Spinal cord (tissue), 10 donors: ENCODE results near the gene MYL2. TPM values are rescaled to one million over a fixed set of nuclear protein-coding genes. Genes with fewer than 3 reads are reported as not detected.
A peak's percentile ranks its signal among the peaks of the same experiment; 100 is the strongest.
"Not testable (repeated sequence)": the region's sequence is repeated elsewhere in the genome, so short reads cannot be mapped to it uniquely, and the experiment has no call there.

Source experiments
- DNase-seq, 6 donors: peaks; one replicate each; pipeline versions ENCODE4 v3.0.0 to v3.0.0-alpha.2; 2013 to 2015; ENCODE audit warnings: low spot score in 6 of 6, low read depth in 4 of 6
- H3K27ac ChIP-seq: one replicate; pipeline ENCODE4 v1.5.1; 2013; ENCODE audit warnings: low read depth, low read length, control low read depth
- H3K27me3 ChIP-seq: one replicate; pipeline ENCODE4 v1.6.1; 2013; ENCODE audit warnings: low read length; ENCODE audit not compliant: control insufficient read depth, insufficient read depth
- H3K36me3 ChIP-seq: one replicate; pipeline ENCODE4 v1.6.1; 2013; ENCODE audit warnings: low read length; ENCODE audit not compliant: control insufficient read depth, insufficient read depth
- H3K4me1 ChIP-seq: one replicate; pipeline ENCODE4 v1.6.1; 2013; ENCODE audit warnings: low read length; ENCODE audit not compliant: control insufficient read depth, insufficient read depth
- H3K4me3 ChIP-seq: one replicate; pipeline ENCODE4 v1.5.1; 2013; ENCODE audit warnings: low read depth, low read length, control low read depth
- H3K9me3 ChIP-seq: one replicate; pipeline ENCODE4 v1.6.1; 2013; ENCODE audit warnings: low read length; ENCODE audit not compliant: control insufficient read depth, insufficient read depth
- WGBS: methylation state at CpG from one replicate; pipeline ENCODE4 v1.1.5; 2013; ENCODE audit warnings: missing lambda C conversion rate; ENCODE audit not compliant: insufficient coverage; 5-methylcytosine and 5-hydroxymethylcytosine counted together
- long read RNA-seq, 4 donors: transcript quantifications; one replicate each; lab custom pipeline, GENCODE V29; 2026
- polyA plus RNA-seq, 2 donors: library from polyadenylated mRNA; unstranded; fragments of 120-200 nt; gene quantifications; one replicate each; pipeline ENCODE4 v1.2.1, GENCODE V29; 2013; ENCODE audit not compliant: insufficient read length in 2 of 2
- total RNA-seq, 2 donors: library from RNA; depleted of rRNA in 1 of 2; stranded (reverse); fragments of 120-200 nt in 1 of 2; fragments of >200 nt in 1 of 2; gene quantifications; one replicate each; pipeline versions ENCODE4 v1.2.3 to v1.2.4, GENCODE V29; 2013 to 2014
- donor health status: healthy.

Gene MYL2, protein sequence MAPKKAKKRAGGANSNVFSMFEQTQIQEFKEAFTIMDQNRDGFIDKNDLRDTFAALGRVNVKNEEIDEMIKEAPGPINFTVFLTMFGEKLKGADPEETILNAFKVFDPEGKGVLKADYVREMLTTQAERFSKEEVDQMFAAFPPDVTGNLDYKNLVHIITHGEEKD
- total RNA-seq (not detected), polyA plus RNA-seq (1 to 10 TPM in 1 of 2 donors, not detected in 1; 2.0 TPM)
- long read RNA-seq, donor 1, partial matches to known transcripts = 0 of 1 reads
- long read RNA-seq, donor 1, other reads (novel, unspliced or antisense) = 0 of 1 reads
- long read RNA-seq, donor 2 = 0 reads
- long read RNA-seq, donor 3 = 0 reads
- long read RNA-seq, donor 4, transcript MYL2-201 (7 exons, 807 nt) = major isoform, 5 of 5 reads
- long read RNA-seq, donor 4, partial matches to known transcripts = 0 of 5 reads
- long read RNA-seq, donor 4, other reads (novel, unspliced or antisense) = 0 of 5 reads

DNA sequence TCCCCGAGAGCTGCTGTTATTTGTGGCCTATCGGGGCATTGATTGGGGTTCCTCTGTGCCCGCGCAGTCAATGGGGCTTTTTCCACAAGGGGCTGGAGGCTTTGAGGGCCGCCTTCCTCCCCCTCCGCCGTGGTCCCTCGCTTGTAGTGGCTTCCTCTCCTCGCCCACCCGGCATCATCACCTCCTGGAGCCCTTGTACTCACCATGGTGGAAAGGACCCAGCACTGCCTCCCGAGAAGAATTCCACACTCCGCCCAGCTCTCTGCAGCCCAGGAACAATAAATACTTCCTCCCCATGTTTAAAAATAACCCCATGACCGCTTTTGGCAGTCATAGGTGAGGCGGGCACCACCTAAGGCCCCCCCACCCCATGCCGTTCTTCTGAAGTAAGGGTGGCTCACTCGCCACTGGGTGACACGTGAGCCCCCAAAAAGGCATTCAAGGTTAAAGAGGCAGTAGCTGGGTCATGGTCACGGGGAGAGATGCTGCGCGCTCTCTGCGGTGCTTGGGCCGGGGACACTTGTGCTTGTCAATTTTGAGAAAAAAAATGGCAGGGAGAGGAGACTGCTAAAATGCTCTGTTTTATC lies at the start of gene MYL2:
Gene MYL2, minus strand, starts transcription at position 256 of the 587 bp plus-strand sequence. Its CDS starts 50 bp downstream, at position 206.
- H3K36me3 ChIP-seq = no peaks in the 10 kb centered on the region
- H3K4me1 ChIP-seq = no peaks in the 10 kb centered on the region
- no peak within 1 kb of the TSS for H3K4me3 ChIP-seq
- H3K27me3 ChIP-seq = no peaks in the 10 kb centered on the region
- 70% methylated on average over 18 of the region's 22 CpGs for WGBS
- no peaks in the 10 kb centered on the region for H3K9me3 ChIP-seq
- H3K27ac ChIP-seq = no peak within 1 kb of the TSS
- DNase-seq = no peak

DNA sequence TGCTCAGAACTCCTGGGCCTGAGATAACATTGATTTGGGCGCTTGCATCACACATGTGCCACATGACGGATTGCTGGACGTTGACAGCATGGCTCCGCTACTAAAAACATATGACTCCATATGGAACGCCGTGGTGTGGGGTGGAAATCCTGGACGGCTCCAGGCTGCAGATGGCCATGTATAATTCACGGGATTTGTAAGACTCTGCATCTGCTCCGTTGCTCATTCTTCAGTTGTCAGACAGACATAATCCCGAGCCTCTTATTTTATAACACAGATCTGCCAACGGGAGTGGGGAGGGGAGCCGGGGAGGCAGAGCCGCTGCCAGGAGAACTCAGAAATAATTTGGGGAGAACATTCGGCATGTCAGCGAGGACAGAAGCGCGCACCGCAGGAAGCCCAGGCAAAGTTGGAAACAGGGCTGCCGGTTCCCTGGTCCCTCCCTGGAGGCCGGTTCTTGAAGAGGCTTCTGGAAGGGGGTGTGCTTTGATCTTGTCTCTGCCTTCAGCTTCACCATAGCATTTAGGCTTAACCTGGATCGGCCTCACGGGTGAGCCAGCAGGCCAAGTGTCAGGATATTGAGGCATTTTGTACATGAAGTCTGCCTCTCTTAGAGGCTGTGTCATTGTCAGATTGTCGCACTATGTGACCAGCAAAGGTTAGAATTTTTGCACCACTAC lies 45.8 kb upstream of the MYL2 start:
- Histone ChIP-seq H3K4me1 (peaks cover 11% of the 10 kb centered on the region), H3K36me3 (no peaks in the 10 kb centered on the region), H3K4me3 (no peak overlapping the region), H3K27me3 (no peaks in the 10 kb centered on the region), H3K27ac (no peak overlapping the region), H3K9me3 (no peaks in the 10 kb centered on the region)
- DNase-seq = peak in 3 of 6 donors; percentile 23 to 96 (median 76)
- WGBS = 49% methylated on average over 19 of the region's 23 CpGs

DNA sequence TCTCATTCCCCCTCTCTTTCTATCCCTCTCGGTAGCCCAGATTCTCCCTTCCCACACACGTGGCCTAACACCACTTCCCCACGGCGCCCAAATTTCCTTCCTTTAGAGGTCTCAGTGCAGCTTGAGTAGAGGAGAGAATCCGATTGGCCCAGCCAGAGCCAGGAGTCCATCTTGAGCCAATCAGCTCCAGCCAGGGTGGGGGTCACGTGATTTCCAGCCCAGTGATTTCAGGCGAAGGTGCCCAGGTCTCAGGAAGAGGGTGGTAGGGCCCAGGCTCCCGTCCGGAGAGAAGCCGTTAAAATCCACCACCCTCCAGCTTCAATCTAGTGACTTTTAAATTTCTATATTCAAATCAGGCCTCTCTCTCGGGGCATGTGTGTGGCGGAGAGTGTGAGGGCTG lies 45.2 kb upstream of the MYL2 start:
- Histone ChIP-seq H3K4me3 (no peak overlapping the region), H3K4me1 (peaks cover 11% of the 10 kb centered on the region), H3K27ac (no peak overlapping the region), H3K9me3 (no peaks in the 10 kb centered on the region), H3K27me3 (no peaks in the 10 kb centered on the region), H3K36me3 (no peaks in the 10 kb centered on the region)
- DNase-seq = peak in 1 of 6 donors; percentile 68
- WGBS = no CpG with 5 or more reads among the region's 12 CpGs

DNA sequence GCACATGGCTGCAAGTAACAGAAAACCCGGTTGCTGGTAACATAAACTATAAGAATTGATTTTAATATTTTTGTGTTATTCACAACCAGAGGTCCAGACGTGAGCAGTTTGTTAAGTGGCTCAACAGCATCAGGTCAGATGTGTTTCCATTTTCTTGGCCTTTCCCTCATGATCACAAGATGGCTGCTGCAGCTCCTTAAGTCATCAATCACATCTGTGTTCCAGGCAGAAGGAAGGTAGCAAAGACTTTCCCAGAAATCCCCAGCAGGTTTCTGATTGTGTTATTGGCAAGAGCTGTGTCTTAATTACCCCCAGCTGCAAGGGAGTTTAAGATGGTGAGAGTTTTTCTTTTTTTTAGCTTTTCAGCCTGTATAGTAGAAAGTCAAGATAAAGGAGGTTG lies 40.4 kb upstream of the MYL2 start:
- H3K27me3 ChIP-seq = no peaks in the 10 kb centered on the region
- H3K27ac ChIP-seq = no peak overlapping the region
- H3K36me3 ChIP-seq = no peaks in the 10 kb centered on the region
- peaks cover 4% of the 10 kb centered on the region for H3K4me1 ChIP-seq
- no peaks in the 10 kb centered on the region for H3K9me3 ChIP-seq
- H3K4me3 ChIP-seq = no peak overlapping the region
- WGBS = no CpG with 5 or more reads among the region's 2 CpGs
- no peak for DNase-seq

DNA sequence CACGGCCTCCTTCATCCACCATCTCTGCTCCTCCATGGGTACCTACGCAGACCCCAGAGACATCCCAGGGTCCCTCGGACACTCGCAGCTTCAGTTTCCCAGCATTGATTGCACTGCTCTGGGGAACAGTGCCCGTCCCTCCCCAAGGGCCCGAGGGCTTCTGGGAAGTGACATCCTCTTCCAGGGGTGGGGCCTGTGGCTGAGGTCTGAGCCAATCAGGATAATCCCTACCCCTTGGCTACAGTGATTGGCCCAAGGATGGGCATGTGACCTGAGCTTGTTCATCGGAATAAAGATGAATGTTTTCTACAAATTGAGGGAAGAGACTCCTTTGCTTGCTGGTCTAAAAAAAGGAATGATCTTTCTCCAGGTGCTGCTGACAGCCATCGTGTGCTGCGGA lies 37.3 kb upstream of the MYL2 start:
- peak in 2 of 6 donors; percentile 18 to 88 for DNase-seq
- no peak overlapping the region for H3K27ac ChIP-seq
- H3K36me3 ChIP-seq = no peaks in the 10 kb centered on the region
- no peaks in the 10 kb centered on the region for H3K4me1 ChIP-seq
- WGBS = 89% methylated on average over 7 of the region's 9 CpGs
- H3K9me3 ChIP-seq = no peaks in the 10 kb centered on the region
- no peak overlapping the region for H3K4me3 ChIP-seq
- H3K27me3 ChIP-seq = peaks cover 4% of the 10 kb centered on the region

DNA sequence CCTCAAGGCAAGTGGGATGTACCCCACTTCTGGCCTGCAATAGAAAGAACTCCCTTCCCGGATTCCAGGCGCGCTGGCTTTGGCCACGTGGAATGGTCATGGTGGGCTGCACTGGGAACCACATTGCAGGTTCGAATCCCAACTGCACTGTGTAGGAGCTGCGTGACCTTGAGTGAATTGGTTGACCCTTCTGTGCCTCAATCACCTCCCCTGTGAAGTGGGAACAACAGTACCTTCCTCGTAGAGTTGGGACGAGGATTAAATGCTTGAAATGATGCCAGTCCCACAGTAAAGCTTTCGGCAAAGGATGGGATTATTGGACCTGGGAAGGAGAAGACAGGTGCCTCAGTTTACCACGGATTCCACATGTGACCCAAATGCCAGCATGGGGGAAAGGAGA lies 36.8 kb upstream of the MYL2 start:
- 86% methylated on average over 9 of the region's 10 CpGs for WGBS
- no peaks in the 10 kb centered on the region for H3K9me3 ChIP-seq
- no peak for DNase-seq

DNA sequence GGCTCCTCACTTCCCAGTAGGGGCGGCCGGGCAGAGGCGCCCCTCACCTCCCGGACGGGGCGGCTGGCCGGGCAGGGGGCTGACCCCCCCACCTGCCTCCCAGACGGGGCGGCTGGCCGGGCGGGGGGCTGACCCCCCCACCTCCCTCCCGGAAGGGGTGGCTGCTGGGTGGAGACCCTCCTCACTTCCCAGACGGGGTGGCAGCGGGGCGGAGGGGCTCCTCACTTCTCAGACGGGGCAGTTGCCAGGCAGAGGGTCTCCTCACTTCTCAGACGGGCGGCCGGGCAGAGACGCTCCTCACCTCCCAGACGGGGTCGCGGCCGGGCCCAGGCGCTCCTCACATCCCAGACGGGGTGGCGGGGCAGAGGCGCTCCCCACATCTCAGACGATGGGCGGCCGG lies 30.5 kb upstream of the MYL2 start:
- H3K36me3 ChIP-seq, H3K27me3 ChIP-seq, H3K4me3 ChIP-seq, H3K27ac ChIP-seq, DNase-seq, H3K4me1 ChIP-seq, H3K9me3 ChIP-seq: not testable (repeated sequence)
- 93% methylated on average over 18 of the region's 31 CpGs for WGBS

More for the DNA sequence above, 36.8 kb upstream of the MYL2 start:
- Histone ChIP-seq H3K36me3 (no peaks in the 10 kb centered on the region), H3K4me3 (no peak overlapping the region), H3K27me3 (peaks cover 4% of the 10 kb centered on the region), H3K27ac (no peak overlapping the region), H3K4me1 (no peaks in the 10 kb centered on the region)

DNA sequence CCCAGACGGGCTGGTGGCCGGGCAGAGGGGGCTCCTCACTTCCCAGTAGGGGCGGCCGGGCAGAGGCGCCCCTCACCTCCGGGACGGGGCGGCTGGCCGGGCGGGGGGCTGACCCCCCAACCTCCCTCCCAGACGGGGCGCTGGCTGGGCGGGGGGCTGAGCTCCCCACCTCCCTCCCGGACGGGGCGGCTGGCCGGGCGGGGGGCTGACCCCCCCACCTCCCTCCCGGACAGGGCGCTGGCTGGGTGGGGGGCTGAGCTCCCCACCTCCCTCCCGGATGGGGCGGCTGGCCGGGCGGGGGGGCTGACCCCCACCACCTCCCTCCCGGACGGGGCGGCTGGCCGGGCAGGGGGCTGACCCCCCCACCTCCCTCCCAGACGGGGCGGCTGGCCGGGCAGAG lies 30.1 kb upstream of the MYL2 start:
- not testable (repeated sequence) for H3K4me1 ChIP-seq, H3K27me3 ChIP-seq, H3K9me3 ChIP-seq, H3K4me3 ChIP-seq, DNase-seq, H3K27ac ChIP-seq, H3K36me3 ChIP-seq
- WGBS = 96% methylated on average over 9 of the region's 31 CpGs

DNA sequence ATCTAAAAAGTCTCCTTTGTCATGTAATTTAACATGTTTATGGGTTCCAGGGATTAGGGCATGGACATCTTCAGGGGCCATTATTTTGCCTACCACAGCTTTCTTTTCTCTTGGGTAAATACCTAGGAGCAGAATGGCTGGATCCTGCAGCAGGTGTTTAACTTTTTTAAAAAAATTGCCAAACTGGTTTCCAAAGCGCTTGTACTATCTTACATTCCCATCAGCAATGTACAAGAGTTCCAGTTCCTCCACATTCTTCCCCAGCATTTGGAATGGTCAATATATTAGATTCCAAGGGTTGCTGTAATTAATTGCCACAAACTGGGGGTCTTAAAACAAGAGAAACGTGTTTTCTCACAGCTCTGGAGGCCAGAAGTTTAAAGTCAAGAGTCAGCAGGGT lies 27.7 kb upstream of the MYL2 start:
- Histone ChIP-seq H3K27me3 (no peaks in the 10 kb centered on the region), H3K9me3 (no peaks in the 10 kb centered on the region), H3K4me1 (no peaks in the 10 kb centered on the region), H3K36me3 (no peaks in the 10 kb centered on the region), H3K4me3 (no peak overlapping the region), H3K27ac (no peak overlapping the region)
- WGBS = 14% methylated on average over 1 of the region's 2 CpGs
- no peak for DNase-seq
